ENCODE results near the gene SUSD6. TPM values are rescaled to one million over a fixed set of nuclear protein-coding genes. Genes with fewer than 3 reads are reported as not detected.
A peak's percentile ranks its signal among the peaks of the same experiment; 100 is the strongest.

SUSD6 gene
- total and polyA plus RNA-seq, 4 donors: 16.0 to 75.1 (median 61.0) TPM

GRCh38 chr14:69693801-69694729 is 82.7 kb downstream of the SUSD6 start:
- no peak for TF ChIP-seq CTCF (IDR thresholded peaks at IDR 0.05; ENCODE audit: control extremely low read depth, extremely low read depth)
- Histone ChIP-seq H3K27ac (ENCODE audit: low read depth in 1 of 2, low read length in 1 of 2) (peak overlapping the region; percentile 71 to 82), H3K9ac (ENCODE audit: insufficient read depth in 1 of 2, low read length in 2 of 2) (no peak overlapping the region), H3K36me3 (ENCODE audit: control insufficient read depth in 4 of 4, insufficient read depth in 4 of 4, low read length in 4 of 4) (no peaks in the 10 kb centered on the region), H3K27me3 (ENCODE audit: control insufficient read depth in 3 of 3, insufficient read depth in 3 of 3, low read length in 2 of 3) (no peaks in the 10 kb centered on the region), H3K4me1 (ENCODE audit: control insufficient read depth in 5 of 5, insufficient read depth in 5 of 5, low read length in 5 of 5) (peaks cover 28 to 49% (median 34%) of the 10 kb centered on the region in 5 donors), H3K9me3 (ENCODE audit: control insufficient read depth in 4 of 4, insufficient read depth in 3 of 4, low read length in 3 of 4) (no peaks in the 10 kb centered on the region), H3K4me3 (no peak overlapping the region)
- 34 to 54% methylated on average over 4 of the region's 4 CpGs for WGBS, 2 donors
- ATAC-seq (ENCODE audit: insufficient read depth, low FRiP score): no peak
- peak in 1 of 3 donors; percentile 41 for DNase-seq

DNA sequence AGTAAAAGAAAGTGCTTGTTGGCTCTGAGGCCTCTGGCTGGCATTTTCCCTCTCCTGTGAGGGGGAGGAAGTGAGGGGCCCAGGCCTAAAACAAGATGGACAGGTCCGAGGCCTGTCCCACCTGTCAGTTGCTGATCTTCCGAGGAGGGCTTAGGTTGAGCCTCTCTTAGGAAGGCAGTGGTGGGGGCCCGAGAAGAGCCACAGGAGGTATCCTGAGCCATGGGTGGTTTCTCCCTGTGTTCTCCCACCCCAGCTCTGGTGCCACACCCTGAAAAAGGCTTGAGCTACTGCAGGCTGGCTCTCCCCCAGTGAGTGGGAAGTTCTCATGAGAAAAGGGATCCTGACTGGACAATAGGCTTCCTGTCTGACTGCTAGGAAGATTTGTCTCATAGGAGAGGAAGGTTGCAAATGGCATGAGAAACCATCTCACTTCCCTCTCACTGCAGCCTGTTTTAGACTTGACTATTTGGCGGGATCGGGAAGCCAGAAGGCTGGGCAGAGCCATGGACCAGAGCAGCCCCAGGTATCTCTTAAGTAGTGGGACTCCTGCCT is 83.4 kb downstream of the SUSD6 start:
- DNase-seq: no peak
- Histone ChIP-seq H3K27ac (ENCODE audit: low read depth in 1 of 2, low read length in 1 of 2) (peak overlapping the region; percentile 71 to 82), H3K4me3 (no peak overlapping the region), H3K4me1 (ENCODE audit: control insufficient read depth in 5 of 5, insufficient read depth in 5 of 5, low read length in 5 of 5) (peaks cover 28 to 49% (median 34%) of the 10 kb centered on the region in 5 donors), H3K36me3 (ENCODE audit: control insufficient read depth in 4 of 4, insufficient read depth in 4 of 4, low read length in 4 of 4) (no peaks in the 10 kb centered on the region), H3K9ac (ENCODE audit: insufficient read depth in 1 of 2, low read length in 2 of 2) (no peak overlapping the region), H3K9me3 (ENCODE audit: control insufficient read depth in 4 of 4, insufficient read depth in 3 of 4, low read length in 3 of 4) (no peaks in the 10 kb centered on the region), H3K27me3 (ENCODE audit: control insufficient read depth in 3 of 3, insufficient read depth in 3 of 3, low read length in 2 of 3) (no peaks in the 10 kb centered on the region)
- ATAC-seq (ENCODE audit: insufficient read depth, low FRiP score): peak; percentile 34
- 23 to 56% methylated on average over 5 of the region's 5 CpGs for WGBS, 2 donors
- no peak for TF ChIP-seq CTCF (IDR thresholded peaks at IDR 0.05; ENCODE audit: control extremely low read depth, extremely low read depth)

DNA sequence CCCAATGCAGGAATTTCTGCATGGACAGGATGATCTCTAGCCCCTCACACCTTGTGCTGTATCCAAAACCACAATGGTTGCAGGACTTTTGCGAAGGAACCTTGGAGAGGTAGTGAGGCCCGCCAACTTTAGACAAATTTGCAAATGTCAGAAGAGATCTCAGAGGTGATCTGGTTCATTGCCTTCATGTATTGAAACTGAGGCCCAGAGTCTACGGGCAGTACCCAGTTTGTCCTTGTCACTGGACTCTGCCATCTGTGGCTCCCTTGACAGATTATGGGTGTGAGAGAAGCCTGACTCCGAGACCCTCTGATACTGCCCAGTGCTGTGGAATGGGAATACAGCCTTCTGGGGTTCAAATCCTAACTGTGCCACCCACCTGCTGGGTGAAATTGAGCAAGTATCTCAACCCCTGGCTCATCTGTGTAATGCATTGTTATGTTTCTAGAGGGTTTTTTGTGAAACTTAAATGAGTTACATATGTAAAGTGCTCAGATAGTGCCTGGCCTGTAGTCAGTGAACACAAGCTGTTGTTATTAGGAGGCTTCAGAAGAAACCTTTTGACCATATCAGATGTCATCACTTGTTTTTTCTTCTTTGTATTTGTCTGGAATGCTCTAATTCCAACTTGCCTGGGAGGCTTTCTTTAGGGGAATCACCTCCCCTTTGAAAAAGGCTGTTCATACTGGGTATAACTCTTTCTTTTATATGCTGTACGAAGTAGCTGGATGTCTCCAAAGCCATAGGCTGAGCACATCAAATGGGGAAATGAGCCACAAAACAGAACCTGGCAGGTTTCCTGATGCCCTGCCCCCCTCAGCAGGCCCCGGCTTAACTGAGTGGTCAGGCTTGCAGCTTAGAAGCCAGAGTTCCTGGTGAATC is 84.2 kb downstream of the SUSD6 start:
- no peak for ATAC-seq (ENCODE audit: insufficient read depth, low FRiP score)
- H3K4me3 ChIP-seq: no peak overlapping the region
- H3K9me3 ChIP-seq (ENCODE audit: control insufficient read depth in 4 of 4, insufficient read depth in 3 of 4, low read length in 3 of 4): no peaks in the 10 kb centered on the region
- peaks cover 28 to 49% (median 36%) of the 10 kb centered on the region in 5 donors for H3K4me1 ChIP-seq (ENCODE audit: control insufficient read depth in 5 of 5, insufficient read depth in 5 of 5, low read length in 5 of 5)
- TF ChIP-seq CTCF (IDR thresholded peaks at IDR 0.05; ENCODE audit: control extremely low read depth, extremely low read depth): no peak
- H3K27me3 ChIP-seq (ENCODE audit: control insufficient read depth in 3 of 3, insufficient read depth in 3 of 3, low read length in 2 of 3): no peaks in the 10 kb centered on the region
- peak overlapping the region; percentile 71 to 82 for H3K27ac ChIP-seq (ENCODE audit: low read depth in 1 of 2, low read length in 1 of 2)
- no peaks in the 10 kb centered on the region for H3K36me3 ChIP-seq (ENCODE audit: control insufficient read depth in 4 of 4, insufficient read depth in 4 of 4, low read length in 4 of 4)
- H3K9ac ChIP-seq (ENCODE audit: insufficient read depth in 1 of 2, low read length in 2 of 2): peak overlapping the region in 1 of 2 donors; percentile 65
- WGBS, 2 donors: 58 to 63% methylated on average over 6 of the region's 6 CpGs
- peak; percentile 46 to 72 (median 55) for DNase-seq
